ENCODE data around the gene MALSU1. TPM values are rescaled to one million over a fixed set of nuclear protein-coding genes. Genes with fewer than 3 reads are reported as not detected.

The MALSU1 gene
- polyA plus RNA-seq, 1 of the 3 experiments (the other 2 are of a cell fraction): 102 TPM

DNA sequence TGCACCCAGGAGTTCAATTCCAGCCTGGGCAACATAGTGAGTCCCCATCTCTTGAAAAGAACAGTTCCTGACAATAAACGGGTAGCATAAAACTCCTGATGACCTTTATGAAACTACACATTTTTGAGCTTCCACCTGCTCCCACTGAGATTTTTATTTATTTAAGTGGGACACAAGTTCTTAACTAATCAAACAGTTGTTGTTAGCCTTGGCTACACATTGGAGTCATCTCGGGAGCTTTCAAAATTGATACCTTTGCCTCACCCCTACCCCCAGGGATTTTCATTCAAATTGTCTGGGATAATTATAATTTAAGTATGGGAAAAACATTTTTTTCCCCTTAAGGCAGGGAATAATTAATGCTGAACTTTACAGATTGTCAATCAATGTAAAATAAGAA lies 39.3 kb downstream of the MALSU1 start:
- ChIA-PET CTCF (interaction anchor here (1.1 to 1.6 kb wide), 4 partner anchors 8 to 208 kb away, joined by 3 to 4 read pairs (median 4); no protein-coding TSS in a partner anchor), POLR2A (no interaction called here)
- Histone ChIP-seq H3K9ac (no peak overlapping the region), H4K20me1 (ENCODE audit: insufficient read depth) (peaks cover 5% of the 10 kb centered on the region; the same call in 1 of the 2 replicates), H3K27ac (ENCODE audit: low read depth in 2 of 2, low read length in 1 of 2) (no peak overlapping the region), H3K4me2 (no peak overlapping the region), H3K79me2 (ENCODE audit: insufficient read depth) (peaks cover 29% of the 10 kb centered on the region), H3K27me3 (ENCODE audit: insufficient read depth) (no peaks in the 10 kb centered on the region), H3F3A (replicated peaks; ENCODE audit: insufficient read depth) (peaks cover 46% of the 10 kb centered on the region), H3K4me1 (ENCODE audit: control insufficient read depth in 1 of 2, insufficient read depth in 2 of 2, low read depth in 1 of 2, low read length in 1 of 2) (peaks cover 15 to 24% of the 10 kb centered on the region in 2 experiments), H3K36me3 (replicated peaks in 1 of 2; ENCODE audit: control insufficient read depth in 1 of 2, insufficient read depth in 2 of 2, low read length in 1 of 2) (peaks cover 68 to 73% of the 10 kb centered on the region in 2 experiments), H2AFZ (ENCODE audit: low read depth) (no peak overlapping the region), H3K9me2 (no peaks in the 10 kb centered on the region), H3K9me3 (peaks cover 10% of the 10 kb centered on the region; the same call in 1 of the 2 replicates), H3K4me3 (ENCODE audit: low read depth in 2 of 2, low read length in 1 of 2) (no peak overlapping the region)
- TF ChIP-seq GABPA (IDR thresholded peaks at IDR 0.05; ENCODE audit: low read depth): no peak
- TF ChIP-seq, protein P1, sequence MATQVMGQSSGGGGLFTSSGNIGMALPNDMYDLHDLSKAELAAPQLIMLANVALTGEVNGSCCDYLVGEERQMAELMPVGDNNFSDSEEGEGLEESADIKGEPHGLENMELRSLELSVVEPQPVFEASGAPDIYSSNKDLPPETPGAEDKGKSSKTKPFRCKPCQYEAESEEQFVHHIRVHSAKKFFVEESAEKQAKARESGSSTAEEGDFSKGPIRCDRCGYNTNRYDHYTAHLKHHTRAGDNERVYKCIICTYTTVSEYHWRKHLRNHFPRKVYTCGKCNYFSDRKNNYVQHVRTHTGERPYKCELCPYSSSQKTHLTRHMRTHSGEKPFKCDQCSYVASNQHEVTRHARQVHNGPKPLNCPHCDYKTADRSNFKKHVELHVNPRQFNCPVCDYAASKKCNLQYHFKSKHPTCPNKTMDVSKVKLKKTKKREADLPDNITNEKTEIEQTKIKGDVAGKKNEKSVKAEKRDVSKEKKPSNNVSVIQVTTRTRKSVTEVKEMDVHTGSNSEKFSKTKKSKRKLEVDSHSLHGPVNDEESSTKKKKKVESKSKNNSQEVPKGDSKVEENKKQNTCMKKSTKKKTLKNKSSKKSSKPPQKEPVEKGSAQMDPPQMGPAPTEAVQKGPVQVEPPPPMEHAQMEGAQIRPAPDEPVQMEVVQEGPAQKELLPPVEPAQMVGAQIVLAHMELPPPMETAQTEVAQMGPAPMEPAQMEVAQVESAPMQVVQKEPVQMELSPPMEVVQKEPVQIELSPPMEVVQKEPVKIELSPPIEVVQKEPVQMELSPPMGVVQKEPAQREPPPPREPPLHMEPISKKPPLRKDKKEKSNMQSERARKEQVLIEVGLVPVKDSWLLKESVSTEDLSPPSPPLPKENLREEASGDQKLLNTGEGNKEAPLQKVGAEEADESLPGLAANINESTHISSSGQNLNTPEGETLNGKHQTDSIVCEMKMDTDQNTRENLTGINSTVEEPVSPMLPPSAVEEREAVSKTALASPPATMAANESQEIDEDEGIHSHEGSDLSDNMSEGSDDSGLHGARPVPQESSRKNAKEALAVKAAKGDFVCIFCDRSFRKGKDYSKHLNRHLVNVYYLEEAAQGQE (IDR thresholded peaks at IDR 0.05; ENCODE audit: low read depth, low read length): no peak
- TF ChIP-seq RCOR1 (IDR thresholded peaks at IDR 0.05; ENCODE audit: low read length): no peak
- TF ChIP-seq TCF12 (IDR thresholded peaks at IDR 0.05): no peak
- no peak for TF ChIP-seq SIN3A (IDR thresholded peaks at IDR 0.05; ENCODE audit: borderline replicate concordance, low read depth, low read length)
- TF ChIP-seq, protein P2, sequence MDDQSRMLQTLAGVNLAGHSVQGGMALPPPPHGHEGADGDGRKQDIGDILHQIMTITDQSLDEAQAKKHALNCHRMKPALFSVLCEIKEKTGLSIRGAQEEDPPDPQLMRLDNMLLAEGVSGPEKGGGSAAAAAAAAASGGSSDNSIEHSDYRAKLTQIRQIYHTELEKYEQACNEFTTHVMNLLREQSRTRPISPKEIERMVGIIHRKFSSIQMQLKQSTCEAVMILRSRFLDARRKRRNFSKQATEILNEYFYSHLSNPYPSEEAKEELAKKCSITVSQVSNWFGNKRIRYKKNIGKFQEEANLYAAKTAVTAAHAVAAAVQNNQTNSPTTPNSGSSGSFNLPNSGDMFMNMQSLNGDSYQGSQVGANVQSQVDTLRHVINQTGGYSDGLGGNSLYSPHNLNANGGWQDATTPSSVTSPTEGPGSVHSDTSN (IDR thresholded peaks at IDR 0.05): no peak
- TF ChIP-seq, protein P3, sequence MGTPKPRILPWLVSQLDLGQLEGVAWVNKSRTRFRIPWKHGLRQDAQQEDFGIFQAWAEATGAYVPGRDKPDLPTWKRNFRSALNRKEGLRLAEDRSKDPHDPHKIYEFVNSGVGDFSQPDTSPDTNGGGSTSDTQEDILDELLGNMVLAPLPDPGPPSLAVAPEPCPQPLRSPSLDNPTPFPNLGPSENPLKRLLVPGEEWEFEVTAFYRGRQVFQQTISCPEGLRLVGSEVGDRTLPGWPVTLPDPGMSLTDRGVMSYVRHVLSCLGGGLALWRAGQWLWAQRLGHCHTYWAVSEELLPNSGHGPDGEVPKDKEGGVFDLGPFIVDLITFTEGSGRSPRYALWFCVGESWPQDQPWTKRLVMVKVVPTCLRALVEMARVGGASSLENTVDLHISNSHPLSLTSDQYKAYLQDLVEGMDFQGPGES (IDR thresholded peaks at IDR 0.05; ENCODE audit: low read depth, low read length): no peak
- no peak for TF ChIP-seq SMC3 (IDR thresholded peaks at IDR 0.05; ENCODE audit: low read depth, low read length)
- TF ChIP-seq NRF1 (IDR thresholded peaks at IDR 0.05; ENCODE audit: low read depth, low read length): no peak
- TF ChIP-seq, protein P4, sequence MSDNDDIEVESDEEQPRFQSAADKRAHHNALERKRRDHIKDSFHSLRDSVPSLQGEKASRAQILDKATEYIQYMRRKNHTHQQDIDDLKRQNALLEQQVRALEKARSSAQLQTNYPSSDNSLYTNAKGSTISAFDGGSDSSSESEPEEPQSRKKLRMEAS (IDR thresholded peaks at IDR 0.05; ENCODE audit: low read depth): no peak
- TF ChIP-seq, protein P5, sequence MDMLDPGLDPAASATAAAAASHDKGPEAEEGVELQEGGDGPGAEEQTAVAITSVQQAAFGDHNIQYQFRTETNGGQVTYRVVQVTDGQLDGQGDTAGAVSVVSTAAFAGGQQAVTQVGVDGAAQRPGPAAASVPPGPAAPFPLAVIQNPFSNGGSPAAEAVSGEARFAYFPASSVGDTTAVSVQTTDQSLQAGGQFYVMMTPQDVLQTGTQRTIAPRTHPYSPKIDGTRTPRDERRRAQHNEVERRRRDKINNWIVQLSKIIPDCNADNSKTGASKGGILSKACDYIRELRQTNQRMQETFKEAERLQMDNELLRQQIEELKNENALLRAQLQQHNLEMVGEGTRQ (IDR thresholded peaks at IDR 0.05; ENCODE audit: borderline replicate concordance, low read depth, low read length): no peak
- no peak for TF ChIP-seq RXRA (IDR thresholded peaks at IDR 0.05; ENCODE audit: borderline replicate concordance, low read depth)
- 99% methylated on average over 2 of the region's 2 CpGs for WGBS (ENCODE audit: low lambda C conversion rate)
- no peak for DNase-seq
